PC-3 (cell line): Measurements from ENCODE around the gene CSK. TPM values are rescaled to one million over a fixed set of nuclear protein-coding genes. Genes with fewer than 3 reads are reported as not detected.

Experiments
- ATAC-seq: fragments of 200-7000 bp; cut with Tn5 transposase; 2 replicates; pipeline ENCODE4 v1.9.1; 2020; ENCODE audit warnings: mild to moderate bottlenecking, moderate library complexity
- BruUV-seq: library from RNA; stranded (reverse); fragments of 400-500 nt; replicated peaks from 2 replicates; lab custom pipeline; 2021; lab: Mats Ljungman, UMichigan
- CTCF ChIA-PET: fragments of 300-600 bp; sonication (Branson Sonifier 250); formaldehyde crosslinking; loops from one replicate; lab custom pipeline; 2022; ENCODE audit warnings: antibody characterized with exemption; lab: Charles Lee
- POLR2A ChIA-PET: fragments of 300-600 bp; sonication (Branson Sonifier 250); formaldehyde crosslinking; loops from one replicate; lab custom pipeline; 2022; ENCODE audit warnings: antibody characterized with exemption; ENCODE audit not compliant: unreplicated experiment; lab: Charles Lee
- DNase-seq: peaks from one replicate; pipeline ENCODE4 v3.0.0-alpha.2; 2015
- H2AFZ ChIP-seq: fragments of 300-600 bp; sonication (generic); 2 replicates; pipeline ENCODE4 v1.6.0; 2016; ENCODE audit warnings: antibody characterized with exemption, low read length
- H3F3A ChIP-seq: fragments of 300-600 bp; sonication (generic); one replicate; pipeline ENCODE4 v1.6.0; 2017; ENCODE audit warnings: antibody characterized with exemption, low read length, control low read depth, mild to moderate bottlenecking; ENCODE audit not compliant: unreplicated experiment
- H3K27ac ChIP-seq: fragments of 300-600 bp; sonication (generic); 2 replicates; pipeline ENCODE4 v1.5.1; 2016; ENCODE audit warnings: mild to moderate bottlenecking, low read length
- H3K27me3 ChIP-seq: fragments of 300-600 bp; sonication (generic); 2 replicates; pipeline ENCODE4 v1.6.1; 2016; ENCODE audit warnings: low read length, mixed read lengths
- H3K36me3 ChIP-seq: fragments of 300-600 bp; sonication (generic); 2 replicates; pipeline ENCODE4 v1.6.1; 2016; ENCODE audit warnings: low read depth, mixed run types, low read length, mixed read lengths
- H3K4me1 ChIP-seq: fragments of 300-600 bp; sonication (generic); 2 replicates; pipeline ENCODE4 v1.5.1; 2016; ENCODE audit warnings: low read length; ENCODE audit not compliant: insufficient read depth
- H3K4me2 ChIP-seq: fragments of 300-600 bp; sonication (generic); 2 replicates; pipeline ENCODE4 v1.6.0; 2016; ENCODE audit warnings: low read length
- H3K4me3 ChIP-seq: fragments of 300-600 bp; sonication (generic); 2 replicates; pipeline ENCODE4 v1.5.1; 2016; ENCODE audit warnings: mild to moderate bottlenecking, low read length, mixed read lengths
- H3K79me2 ChIP-seq: fragments of 300-600 bp; sonication (generic); 2 replicates; pipeline ENCODE4 v1.6.1; 2017; ENCODE audit warnings: low read length, mixed read lengths
- H3K9ac ChIP-seq: fragments of 300-600 bp; sonication (generic); 2 replicates; pipeline ENCODE4 v1.6.0; 2016; ENCODE audit warnings: mild to moderate bottlenecking, low read length
- H3K9me2 ChIP-seq: fragments of 300-600 bp; sonication (generic); replicated peaks from 2 replicates; pipeline ENCODE4 v1.6.1; 2016; ENCODE audit warnings: mixed run types, low read length, mixed read lengths
- H3K9me3 ChIP-seq: fragments of 300-600 bp; sonication (generic); 2 replicates; pipeline ENCODE4 v1.6.1; 2016; ENCODE audit warnings: low read length, mixed read lengths
- H4K20me1 ChIP-seq: fragments of 300-600 bp; sonication (generic); 2 replicates; pipeline ENCODE4 v1.6.1; 2016; ENCODE audit warnings: low read length, mixed read lengths
- CTCF ChIP-seq: fragments of 300-600 bp; sonication (generic); conservative IDR thresholded peaks from 2 replicates; pipeline ENCODE4 v1.5.1; 2017; ENCODE audit warnings: antibody characterized with exemption, low read depth, mild to moderate bottlenecking, low read length
- EZH2 ChIP-seq: fragments of 300-600 bp; sonication (generic); IDR thresholded peaks from one replicate; pipeline ENCODE4 v1.6.1; 2017; ENCODE audit warnings: antibody characterized with exemption, mild to moderate bottlenecking, low read length; ENCODE audit not compliant: unreplicated experiment
- EZH2phosphoT487 ChIP-seq: fragments of 300-600 bp; sonication (generic); IDR thresholded peaks from 2 replicates; pipeline ENCODE4 v1.6.1; 2018; ENCODE audit warnings: mild to moderate bottlenecking, antibody characterized with exemption, low read length, borderline replicate concordance
- intact Hi-C: fragments of 100-400 bp; cut with micrococcal nuclease; formaldehyde crosslinking; loops from 2 replicates; pipeline ENCODE4 v1.9.0; 2023
- total RNA-seq: library from RNA; depleted of rRNA; stranded (reverse); fragments of >200 nt; gene quantifications from 2 replicates; pipeline ENCODE4 v1.2.3, GENCODE V29; 2014

CSK gene
- total RNA-seq, 1 experiment from 2014 or later: 38.0 TPM

GRCh38 chr15:74842581-74843444, 60.9 kb downstream of the CSK start, which contains the start of gene ULK3:
TSS of gene ULK3 (minus strand) at chr15:74843156. CDS start at chr15:74843105, 51 bp downstream.
- H3K9me2 ChIP-seq: no peaks in the 10 kb centered on the region
- H3K4me3 ChIP-seq: peak within 1 kb of the TSS; percentile 80
- peaks cover 14% of the 10 kb centered on the region for H3K4me1 ChIP-seq
- POLR2A ChIA-PET: interaction anchor here (0.5 to 0.6 kb wide), 2 partner anchors 98 to 509 kb away, joined by 3 read pairs; no protein-coding TSS in a partner anchor
- H3K9ac ChIP-seq: peak within 1 kb of the TSS; percentile 81
- H3K27ac ChIP-seq: peak within 1 kb of the TSS; percentile 19; the same call in 1 of the 2 replicates
- no peaks in the 10 kb centered on the region for H4K20me1 ChIP-seq
- intact Hi-C loops: loop anchor here (10.0 kb wide), 1 partner anchor 62 kb away; the partner anchor contains the start of gene FAM219B
- CTCF ChIA-PET: interaction anchor here (0.6 to 1.0 kb wide), 2 partner anchors 62 to 71 kb away, joined by 3 to 4 read pairs; no protein-coding TSS in a partner anchor
- 0 out of 2 replicates have a peak, but pooled peaks cover 5% of the 10 kb centered on the region for H3K79me2 ChIP-seq
- TF ChIP-seq CTCF: peak; percentile 41
- TF ChIP-seq EZH2phosphoT487: no peak
- no peak for TF ChIP-seq EZH2
- no peaks in the 10 kb centered on the region for H3F3A ChIP-seq
- H3K9me3 ChIP-seq: no peaks in the 10 kb centered on the region
- BruUV-seq: TSS peak; percentile 19
- peak within 1 kb of the TSS; percentile 88 for H3K4me2 ChIP-seq
- peak within 1 kb of the TSS; percentile 88 for H2AFZ ChIP-seq
- ATAC-seq: peak; percentile 85
- peak; percentile 88 for DNase-seq
- H3K36me3 ChIP-seq: no peaks in the 10 kb centered on the region
- no peaks in the 10 kb centered on the region for H3K27me3 ChIP-seq

- ATAC-seq: no peak
- Histone ChIP-seq H3K4me1 (peaks cover 14% of the 10 kb centered on the region), H2AFZ (peak overlapping the region; percentile 62; the same call in 1 of the 2 replicates), H3K36me3 (no peaks in the 10 kb centered on the region), H3K4me3 (peak overlapping the region; percentile 51; the same call in 1 of the 2 replicates), H3K9ac (peak overlapping the region; percentile 66), H3K4me2 (peak overlapping the region; percentile 74), H3F3A (no peaks in the 10 kb centered on the region), H3K27ac (0 out of 2 replicates have a peak overlapping the region, but pooled peaks have one; percentile 8), H3K9me3 (no peaks in the 10 kb centered on the region), H4K20me1 (no peaks in the 10 kb centered on the region), H3K9me2 (no peaks in the 10 kb centered on the region), H3K79me2 (0 out of 2 replicates have a peak, but pooled peaks cover 5% of the 10 kb centered on the region), H3K27me3 (no peaks in the 10 kb centered on the region)
- intact Hi-C loops: loop anchor here (10.0 kb wide), 1 partner anchor 61 kb away; the partner anchor contains the start of gene FAM219B
- ChIA-PET CTCF (interaction anchor here (1.0 kb wide), 1 partner anchor 72 kb away, joined by 4 read pairs; no protein-coding TSS in a partner anchor), POLR2A (no interaction called here)
- TF ChIP-seq EZH2: no peak
- TF ChIP-seq EZH2phosphoT487: no peak
- TF ChIP-seq CTCF: no peak; the same call in 1 of the 2 replicates
- DNase-seq: no peak
- no TSS peak for BruUV-seq
Observed at GRCh38 chr15:74843445-74843828, 61.6 kb downstream of the CSK start.
